DMS53 (cell line): ENCODE results near the gene SEMA6D.

Source experiments
- DNase-seq: peaks from one replicate; lab custom pipeline; 2025; lab: John Stamatoyannopoulos, UW

SEMA6D gene, protein sequence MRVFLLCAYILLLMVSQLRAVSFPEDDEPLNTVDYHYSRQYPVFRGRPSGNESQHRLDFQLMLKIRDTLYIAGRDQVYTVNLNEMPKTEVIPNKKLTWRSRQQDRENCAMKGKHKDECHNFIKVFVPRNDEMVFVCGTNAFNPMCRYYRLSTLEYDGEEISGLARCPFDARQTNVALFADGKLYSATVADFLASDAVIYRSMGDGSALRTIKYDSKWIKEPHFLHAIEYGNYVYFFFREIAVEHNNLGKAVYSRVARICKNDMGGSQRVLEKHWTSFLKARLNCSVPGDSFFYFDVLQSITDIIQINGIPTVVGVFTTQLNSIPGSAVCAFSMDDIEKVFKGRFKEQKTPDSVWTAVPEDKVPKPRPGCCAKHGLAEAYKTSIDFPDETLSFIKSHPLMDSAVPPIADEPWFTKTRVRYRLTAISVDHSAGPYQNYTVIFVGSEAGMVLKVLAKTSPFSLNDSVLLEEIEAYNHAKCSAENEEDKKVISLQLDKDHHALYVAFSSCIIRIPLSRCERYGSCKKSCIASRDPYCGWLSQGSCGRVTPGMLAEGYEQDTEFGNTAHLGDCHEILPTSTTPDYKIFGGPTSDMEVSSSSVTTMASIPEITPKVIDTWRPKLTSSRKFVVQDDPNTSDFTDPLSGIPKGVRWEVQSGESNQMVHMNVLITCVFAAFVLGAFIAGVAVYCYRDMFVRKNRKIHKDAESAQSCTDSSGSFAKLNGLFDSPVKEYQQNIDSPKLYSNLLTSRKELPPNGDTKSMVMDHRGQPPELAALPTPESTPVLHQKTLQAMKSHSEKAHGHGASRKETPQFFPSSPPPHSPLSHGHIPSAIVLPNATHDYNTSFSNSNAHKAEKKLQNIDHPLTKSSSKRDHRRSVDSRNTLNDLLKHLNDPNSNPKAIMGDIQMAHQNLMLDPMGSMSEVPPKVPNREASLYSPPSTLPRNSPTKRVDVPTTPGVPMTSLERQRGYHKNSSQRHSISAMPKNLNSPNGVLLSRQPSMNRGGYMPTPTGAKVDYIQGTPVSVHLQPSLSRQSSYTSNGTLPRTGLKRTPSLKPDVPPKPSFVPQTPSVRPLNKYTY

DNA sequence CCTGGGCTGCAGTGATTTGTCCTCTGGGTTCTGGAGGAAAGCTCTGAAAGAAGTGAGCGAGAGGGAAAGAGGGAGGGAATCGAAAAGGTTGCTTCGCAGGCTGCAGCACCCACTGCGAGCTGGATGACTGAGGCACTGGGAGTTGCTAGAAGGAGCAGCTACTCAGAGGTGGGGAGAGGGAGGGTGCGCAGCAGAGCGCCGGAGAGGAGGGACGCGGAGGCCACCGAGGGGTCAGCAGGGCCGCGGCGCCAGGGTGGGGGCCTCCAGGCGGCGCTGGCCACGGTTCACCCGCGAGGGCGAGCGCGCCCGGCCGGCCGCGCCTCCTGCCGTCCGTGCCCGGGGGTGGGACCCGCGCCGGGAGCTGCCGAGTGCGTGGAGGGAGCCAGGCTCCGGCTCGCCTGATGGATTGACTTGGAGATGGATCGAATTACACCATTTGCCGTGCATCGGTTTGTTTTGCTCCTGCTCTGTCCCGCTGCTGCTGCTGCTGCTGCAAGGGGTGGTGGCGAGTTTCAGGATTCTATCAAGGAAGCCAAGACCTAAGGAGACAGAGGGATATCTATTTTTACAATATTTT is at the start of gene SEMA6D:
Gene SEMA6D, plus strand, starts transcription at position 470 of the 577 bp plus-strand sequence. CDS start 42,294 bp downstream, outside the sequence.
- peak; percentile 90 for DNase-seq

DNA sequence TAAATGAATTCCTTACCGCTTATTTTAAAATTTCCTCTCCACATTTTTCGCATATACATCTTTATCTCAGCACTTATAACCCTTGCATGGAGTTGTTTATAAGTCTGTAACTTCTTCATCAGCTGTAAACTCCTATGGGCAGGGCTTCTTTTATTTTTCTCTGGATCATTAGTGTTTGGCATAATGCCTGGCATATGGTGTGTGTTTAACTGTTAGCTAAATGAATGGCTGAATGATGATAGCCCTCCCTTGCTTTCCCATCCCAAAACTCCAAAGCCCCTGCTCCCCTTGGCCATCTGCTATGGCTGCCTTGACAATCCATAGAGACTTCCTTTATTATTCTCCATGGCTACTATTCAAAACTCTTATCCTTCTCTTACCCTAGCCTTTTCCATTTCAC is 48.1 kb upstream of the SEMA6D start:
- no peak for DNase-seq

DNA sequence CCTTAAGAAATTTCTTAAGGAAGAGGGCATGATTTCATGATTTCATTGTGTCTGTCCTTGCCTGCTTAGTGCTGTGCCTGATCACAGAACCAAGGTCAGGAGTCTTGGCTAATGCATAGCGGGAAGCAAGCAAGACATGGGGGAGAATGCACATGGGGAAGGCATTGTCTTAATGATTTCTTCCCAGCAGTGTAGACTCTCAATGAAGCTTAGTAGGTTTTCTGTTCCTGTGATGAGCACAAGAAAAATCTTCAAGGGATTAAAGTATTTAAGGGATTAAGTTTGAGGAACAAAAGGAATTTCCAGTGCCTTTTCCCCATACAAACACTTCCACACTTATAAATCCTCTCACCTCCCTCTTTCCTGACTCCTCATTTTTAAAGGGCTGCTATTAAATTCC is 46.9 kb upstream of the SEMA6D start:
- DNase-seq: no peak

DNA sequence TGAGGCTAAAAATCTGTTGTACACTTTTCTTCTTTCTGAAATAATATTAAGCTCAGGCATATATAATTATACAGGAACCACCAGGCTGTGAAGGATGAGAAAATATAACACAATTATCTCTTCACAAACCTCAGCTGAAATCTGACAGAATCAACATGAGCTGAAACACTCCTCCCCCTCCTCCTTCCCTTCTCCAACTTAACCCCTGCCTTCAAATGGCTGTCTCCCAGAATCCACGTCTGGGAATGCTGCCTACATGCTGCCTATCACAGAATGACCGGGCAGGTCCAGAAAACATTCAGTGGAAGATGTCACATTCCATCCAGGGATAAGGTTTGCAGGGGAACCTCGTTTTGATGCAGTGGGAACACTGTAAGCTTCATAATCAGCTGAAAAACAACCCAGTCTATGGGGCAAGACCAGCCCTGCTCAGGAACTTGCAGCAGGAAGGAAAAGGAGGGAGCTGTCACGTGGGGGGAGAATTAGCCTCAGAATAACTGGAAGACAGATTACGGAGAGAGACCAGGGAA is 44.0 kb upstream of the SEMA6D start:
- peak; percentile 18 for DNase-seq

DNA sequence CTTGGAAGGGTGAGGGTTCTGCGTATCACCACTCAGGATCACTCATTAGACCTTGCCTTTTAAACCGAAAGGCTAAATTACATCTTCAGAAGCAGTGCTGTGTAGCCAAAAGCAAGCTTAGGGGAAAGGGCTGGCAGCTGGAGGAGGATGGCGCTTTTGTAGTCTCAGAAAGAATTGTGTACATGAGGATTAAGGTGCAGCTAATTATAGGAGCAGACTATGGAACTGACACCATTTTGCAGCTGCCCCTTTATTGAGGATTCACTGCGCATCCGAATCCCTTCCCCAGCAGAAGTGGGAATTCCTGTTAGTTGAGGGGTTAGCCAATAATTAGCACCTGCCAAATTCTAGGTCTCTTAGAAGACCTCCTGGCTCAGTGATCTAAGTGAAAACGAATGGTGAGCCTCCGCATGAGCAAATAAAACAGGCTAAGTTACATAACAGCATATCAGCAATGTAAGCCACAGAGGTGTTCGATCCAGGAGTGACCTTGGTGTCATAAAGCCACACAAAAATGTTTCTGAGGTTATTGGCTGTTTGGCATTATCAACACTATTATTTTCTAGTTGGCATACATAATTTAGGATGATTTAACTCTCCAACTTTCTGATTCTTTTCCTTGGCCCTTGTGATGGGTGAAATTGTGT is 42.6 kb upstream of the SEMA6D start:
- peak; percentile 92 for DNase-seq

DNA sequence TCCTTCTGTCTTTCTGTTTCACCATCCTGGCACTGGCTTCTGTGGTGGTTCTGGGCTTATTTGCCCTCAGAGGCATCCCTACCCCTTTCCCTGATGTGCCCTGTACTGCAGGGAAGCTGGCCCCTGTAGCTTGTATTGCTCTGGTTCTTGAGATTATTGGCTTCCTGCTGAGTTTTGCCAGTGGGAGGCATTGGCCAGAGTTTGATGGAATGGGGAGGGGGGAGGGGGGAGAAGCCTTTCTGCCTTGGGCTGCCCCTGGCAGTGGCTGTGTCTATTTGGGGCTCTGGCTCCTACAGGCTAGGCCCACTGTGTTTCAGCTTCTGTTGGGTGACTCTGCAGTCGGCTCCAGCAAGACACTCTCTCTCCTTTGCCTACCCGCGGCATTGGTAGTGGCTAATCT is 41.6 kb upstream of the SEMA6D start:
- DNase-seq: peak; percentile 11

DNA sequence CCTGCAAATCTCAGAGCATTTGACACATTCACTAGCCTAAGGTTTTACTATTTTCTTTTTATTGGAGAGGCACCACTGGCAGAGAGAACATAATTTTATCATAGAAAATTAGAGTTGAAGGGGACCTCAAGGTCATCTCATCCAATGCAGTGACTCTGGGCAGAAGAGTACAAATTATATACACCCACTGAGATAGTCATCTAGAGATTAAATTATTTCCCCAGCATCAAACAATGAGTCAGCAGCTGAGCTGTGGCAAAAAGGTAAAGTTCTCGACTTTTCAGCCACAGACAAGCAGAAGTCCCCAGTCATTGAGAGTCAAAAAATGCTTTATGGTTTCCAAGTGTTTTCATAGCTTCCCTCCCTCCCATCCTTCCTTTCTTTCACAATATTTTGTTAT is 39.3 kb upstream of the SEMA6D start:
- no peak for DNase-seq

DNA sequence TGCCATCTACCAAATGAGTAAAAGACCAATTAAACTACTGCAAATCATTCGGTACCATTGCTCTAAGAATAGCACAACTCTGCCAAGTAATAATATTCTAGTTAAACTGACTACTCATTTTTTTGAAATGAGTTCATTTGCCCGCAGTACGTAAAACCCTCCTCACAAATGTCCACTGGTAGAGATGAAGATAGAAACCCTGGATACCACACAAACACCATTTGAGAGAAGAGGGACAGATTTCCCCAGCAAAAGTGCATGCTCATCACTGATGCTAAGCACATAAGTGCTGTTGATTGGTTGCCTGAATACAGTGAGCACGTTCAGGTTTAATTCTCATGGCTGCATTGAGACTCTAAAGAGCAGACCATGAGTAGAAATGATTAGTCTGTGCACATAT is 34.6 kb upstream of the SEMA6D start:
- no peak for DNase-seq

DNA sequence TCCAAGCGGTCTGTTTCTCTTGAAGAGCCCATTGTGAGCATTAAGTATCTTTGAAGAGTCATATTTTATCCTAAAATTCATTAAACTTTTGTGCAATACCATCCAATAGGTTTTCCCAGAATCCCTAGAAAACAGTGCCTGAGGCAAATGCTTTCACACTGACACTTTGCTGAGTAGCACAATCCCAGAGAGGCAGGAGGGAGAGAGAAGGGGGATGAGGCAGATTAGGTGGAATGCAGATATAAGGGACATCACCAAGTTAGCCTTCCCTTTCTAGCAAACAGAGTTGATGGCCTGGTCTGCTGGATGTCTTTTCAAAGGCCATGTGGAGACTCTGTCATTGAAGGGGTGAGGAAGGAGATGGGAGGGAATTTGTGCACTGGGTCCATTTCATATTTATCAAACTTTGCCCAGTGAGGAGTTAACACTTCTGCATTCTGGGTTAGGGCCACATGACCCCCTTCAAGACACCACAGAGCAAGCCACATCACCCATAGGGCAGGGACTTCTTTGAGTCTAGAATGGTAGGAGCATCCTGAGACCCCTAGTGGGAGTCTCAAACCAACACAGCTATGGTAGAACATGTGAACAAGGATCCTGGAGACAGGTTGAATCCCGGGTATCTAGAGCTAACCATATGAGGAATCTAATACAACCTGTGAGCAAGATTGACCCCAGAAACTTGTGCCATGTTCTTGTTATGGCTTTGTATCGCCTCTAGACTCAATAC is 32.0 kb upstream of the SEMA6D start:
- no peak for DNase-seq

DNA sequence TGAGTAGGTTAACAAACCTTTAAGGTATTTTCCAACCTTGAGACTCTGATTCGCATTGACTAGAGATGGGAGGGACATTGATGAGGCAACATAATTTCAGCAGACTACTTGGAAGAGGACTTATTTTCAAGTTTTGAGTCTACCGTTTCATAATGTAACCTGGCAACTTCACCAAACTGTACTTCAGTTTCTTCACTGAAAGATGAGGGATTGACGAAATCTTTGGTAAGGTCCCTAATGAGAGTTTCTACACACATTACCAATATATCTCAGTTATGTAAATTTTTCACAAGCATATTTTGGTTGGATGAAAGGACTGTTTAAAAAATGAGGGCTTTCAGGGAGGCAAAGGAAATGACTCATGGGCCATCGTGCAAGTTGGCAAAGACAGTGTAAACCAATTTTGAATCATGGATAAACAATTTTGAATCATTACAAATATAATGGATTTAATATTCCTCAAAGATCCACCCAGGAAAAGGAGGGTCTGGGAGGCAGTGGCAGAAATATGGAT is 28.7 kb upstream of the SEMA6D start:
- peak; percentile 2 for DNase-seq

DNA sequence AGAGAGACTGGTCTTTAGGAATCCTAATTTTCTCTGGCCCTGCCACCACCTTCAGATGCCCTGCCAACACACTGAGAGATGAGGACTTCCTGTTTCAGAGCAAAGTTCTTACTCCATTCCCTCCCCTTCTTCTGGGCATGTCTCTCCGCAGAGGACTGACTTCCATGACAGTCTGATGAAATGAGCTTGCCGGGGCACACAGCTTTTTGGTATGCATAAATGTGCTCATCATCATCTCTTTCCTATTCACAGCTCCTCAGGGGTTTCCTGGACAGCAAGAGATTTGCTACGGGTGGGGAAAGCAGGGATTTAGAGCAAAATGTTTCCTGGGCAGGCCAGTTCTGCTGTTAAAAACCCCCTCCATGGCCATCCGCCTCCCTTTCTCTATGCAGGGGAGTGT is 27.6 kb upstream of the SEMA6D start:
- no peak for DNase-seq

DNA sequence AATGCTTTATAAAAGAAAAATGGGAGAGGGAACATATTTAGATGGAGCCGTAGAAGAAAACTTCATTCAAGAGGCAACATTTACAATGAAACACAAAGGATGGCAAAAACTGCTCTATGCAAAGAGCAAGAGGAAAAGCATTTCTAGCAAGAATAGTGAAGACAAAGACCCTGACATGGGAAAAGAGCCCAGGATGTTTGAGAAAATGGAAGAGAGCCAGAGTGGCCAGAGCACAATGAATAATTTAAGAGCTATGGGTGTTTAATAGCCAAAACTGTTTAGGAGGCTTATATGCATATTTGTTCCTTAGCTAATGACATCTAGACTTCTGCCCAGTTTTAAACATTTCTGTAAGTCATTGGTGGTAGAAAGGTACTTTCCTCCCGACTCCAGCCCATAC is 25.4 kb upstream of the SEMA6D start:
- DNase-seq: no peak

DNA sequence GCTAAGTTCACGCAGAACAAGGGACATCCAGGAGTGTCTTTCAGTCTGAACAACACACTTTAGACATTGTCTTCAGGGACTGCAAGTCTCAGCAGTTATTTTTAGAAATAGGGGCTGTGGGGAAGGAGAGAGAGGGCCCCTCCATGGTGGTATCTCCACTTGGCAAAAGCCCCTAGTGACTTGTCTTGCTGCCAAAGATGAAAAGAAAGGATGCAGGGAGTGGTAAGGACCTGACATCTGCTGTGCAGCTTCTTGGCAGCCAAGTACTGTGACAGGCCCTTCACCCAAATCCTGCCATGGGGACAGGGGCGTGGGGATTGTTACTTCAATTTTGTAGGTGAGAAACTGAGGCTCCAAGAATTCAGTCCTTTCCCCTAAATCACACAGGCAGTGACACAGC is 21.0 kb upstream of the SEMA6D start:
- no peak for DNase-seq

DNA sequence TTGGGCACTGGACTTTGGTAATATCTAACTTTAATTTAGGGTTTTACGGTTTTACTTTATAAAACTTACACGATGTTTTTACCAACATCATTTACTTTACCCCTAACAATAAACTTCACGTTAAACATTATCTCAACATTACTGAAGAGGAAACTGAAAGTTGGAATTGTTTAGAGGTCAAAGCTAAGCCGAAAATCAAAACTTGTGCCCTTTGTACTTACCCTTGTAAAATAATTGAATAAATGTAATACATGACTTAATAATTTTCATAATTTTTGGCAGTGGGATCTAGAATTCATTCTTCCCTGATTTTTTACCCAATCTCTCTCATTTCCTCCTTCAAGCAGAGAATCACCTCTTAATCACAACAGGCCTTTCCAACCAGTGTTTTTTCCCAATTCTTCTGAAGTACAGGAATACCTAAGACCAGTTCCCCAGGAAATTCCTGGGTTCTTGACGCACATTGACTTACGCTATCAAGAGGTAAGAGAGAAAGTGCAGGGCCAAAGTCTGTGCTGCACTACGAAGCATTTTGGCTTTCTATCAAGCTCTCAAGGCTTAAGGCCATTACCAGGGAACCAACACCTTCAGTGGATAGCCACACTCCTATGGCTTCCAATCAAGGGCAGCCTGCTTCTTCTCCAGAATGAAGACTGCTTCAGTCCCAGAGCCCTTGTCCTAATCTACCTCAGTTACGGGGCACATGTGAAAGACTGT is 11.9 kb upstream of the SEMA6D start:
- no peak for DNase-seq

DNA sequence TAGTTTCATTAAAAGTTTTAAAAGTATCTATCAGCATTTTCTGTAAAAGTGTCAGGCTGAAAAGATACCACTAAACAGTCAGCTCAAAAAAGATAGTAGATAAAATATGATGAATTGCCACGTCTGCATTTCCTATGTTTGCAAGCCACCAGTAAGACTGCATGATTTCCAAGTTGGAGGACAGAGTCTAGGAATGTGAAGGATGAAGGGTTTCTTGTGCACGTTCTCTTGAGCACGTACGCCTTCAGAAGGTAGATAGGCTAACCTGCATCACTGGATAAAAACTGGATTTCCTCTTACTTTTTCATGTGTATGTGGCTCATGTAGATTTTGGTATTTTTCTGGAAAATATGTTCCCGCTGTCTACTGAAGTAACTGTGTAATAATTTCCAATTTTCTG is 9.9 kb upstream of the SEMA6D start:
- DNase-seq: no peak

DNA sequence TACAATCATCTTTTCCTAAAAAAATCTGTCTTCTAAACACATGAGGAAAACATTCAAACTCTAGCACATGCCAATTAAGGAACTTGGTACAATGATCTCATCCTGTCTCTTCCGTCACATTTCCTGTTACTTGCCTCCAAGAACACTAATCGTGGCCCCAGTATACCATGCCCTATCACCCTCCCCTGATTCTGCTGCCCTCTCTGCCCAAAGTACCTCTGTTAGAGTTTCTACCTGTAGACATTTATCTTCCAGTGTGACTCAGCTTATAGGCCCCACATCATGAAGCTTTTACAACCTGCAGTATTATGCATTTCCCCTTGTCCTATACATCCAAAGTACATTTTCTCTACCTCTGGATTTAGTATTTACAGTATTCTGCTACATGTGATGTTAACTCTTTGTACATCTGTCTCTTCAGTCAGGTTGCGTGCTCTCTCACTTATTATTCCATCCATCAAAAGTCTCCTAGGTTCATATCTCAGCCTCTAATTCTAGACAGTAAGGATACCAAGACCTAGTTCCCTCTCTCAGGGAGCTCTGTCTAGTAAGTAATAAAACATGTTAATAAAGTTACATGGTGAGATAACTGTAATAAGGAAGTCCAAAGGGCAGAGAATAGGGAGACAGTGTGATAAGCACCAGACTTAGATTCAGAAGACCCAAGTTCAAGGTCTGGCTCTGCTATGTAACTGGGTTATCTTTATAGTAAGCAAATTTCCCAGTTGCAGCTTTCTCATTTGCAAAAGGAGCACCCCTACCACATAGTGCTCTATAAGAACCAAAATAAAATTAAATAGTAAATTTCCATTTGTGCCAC is 8.9 kb upstream of the SEMA6D start:
- no peak for DNase-seq

DNA sequence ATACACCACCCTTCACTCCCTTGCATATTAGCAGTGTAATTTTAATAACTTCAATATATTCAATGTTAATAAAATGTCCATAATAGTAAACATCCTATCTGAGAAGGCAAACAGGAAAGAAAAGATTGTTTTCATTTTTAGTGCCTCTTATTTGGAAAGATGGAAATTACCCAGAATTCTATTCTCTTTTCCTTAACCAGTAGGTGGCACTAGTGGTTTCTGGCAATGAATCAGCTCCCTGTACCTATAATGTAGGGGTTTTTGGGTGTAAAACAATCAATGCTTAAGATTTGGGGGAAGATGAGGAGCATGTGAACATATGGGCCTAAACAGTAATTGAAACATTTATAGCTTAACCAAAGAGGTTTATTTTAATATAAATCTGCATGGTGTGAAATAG is 5.7 kb upstream of the SEMA6D start:
- DNase-seq: peak; percentile 32

DNA sequence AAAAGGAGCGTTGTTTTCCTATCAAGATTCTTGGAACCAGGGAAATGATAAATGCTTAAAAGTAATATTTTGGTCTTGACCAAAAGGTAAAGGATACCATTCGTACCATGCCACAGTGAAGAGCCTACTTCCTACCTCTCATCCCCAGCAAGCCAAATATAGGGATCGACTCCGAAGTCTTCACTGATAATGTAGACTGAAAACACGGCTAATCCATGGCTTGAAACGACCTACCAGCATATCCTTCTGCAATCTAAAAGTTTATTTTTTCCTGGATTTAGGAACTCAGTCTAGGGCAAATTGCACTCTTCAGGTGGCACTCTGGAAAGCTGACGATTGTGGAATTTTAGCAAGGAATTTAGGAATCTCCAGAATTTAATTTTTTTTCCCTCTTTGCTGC is 1.9 kb upstream of the SEMA6D start:
- DNase-seq: no peak

DNA sequence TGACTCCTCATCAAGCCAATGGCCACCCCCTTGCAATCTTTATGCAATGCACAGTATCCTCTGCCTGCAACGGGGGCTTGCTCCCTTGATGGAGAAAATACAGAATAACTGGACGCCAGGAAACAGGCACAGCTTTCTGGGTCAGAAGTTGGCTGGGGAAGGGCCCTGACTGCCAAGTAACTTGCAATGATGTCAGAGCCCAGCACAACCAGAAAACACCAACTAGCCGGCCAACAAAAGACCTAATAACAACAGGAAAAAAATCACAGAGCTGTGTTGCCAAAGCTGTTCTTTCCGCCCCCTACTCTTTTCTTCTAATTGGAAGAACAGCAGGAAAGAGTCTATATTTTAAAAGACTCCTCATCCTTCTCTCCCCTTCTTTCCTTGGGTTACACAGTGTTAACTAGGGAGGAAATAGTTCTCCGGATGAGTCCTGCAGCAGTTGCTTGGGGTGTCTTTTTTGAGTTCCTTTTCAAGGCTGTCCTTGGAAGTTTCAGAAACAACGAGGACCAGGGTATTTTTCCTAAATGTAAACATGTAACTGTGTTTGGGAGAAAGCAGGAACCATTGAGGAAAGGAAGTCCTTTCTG is 1.4 kb upstream of the SEMA6D start:
- DNase-seq: no peak
